CD14-positive monocyte (primary cell): ENCODE data around the gene SUFU. TPM values are rescaled to one million over a fixed set of nuclear protein-coding genes. Genes with fewer than 3 reads are reported as not detected.

ENCODE experiments used
- DNase-seq, 3 donors: peaks; one replicate each; pipeline ENCODE4 v3.0.0-alpha.2; 2011 to 2022
- H2AFZ ChIP-seq: 2 replicates; pipeline ENCODE4 v1.6.0; 2012; ENCODE audit warnings: mild to moderate bottlenecking, low read depth, low read length, inconsistent platforms; ENCODE audit not compliant: insufficient read depth, poor library complexity, severe bottlenecking
- H3K27ac ChIP-seq, 2 donors: 1 replicate in 1 of 2; 2 replicates in 1 of 2; pipeline ENCODE4 v1.5.1; 2012 to 2013; ENCODE audit warnings: low read length in 2 of 2, control low read depth in 1 of 2, inconsistent platforms in 1 of 2, low read depth in 1 of 2, mild to moderate bottlenecking in 1 of 2
- H3K27me3 ChIP-seq, 2 donors: one replicate each; pipeline versions ENCODE4 v1.6.0 to v1.6.1; 2011 to 2013; ENCODE audit warnings: low read length in 2 of 2; ENCODE audit not compliant: control insufficient read depth in 2 of 2, insufficient read depth in 2 of 2
- H3K36me3 ChIP-seq, 2 donors: replicated peaks in 1 of 2; 1 replicate in 1 of 2; 2 replicates in 1 of 2; pipeline versions ENCODE4 v1.5.1 to v1.6.1; 2012 to 2013; ENCODE audit warnings: low read length in 2 of 2, control low read depth in 1 of 2, inconsistent platforms in 1 of 2, mild to moderate bottlenecking in 1 of 2; ENCODE audit not compliant: insufficient read depth in 2 of 2, control insufficient read depth in 1 of 2
- H3K4me1 ChIP-seq, 2 donors: 1 replicate in 1 of 2; 2 replicates in 1 of 2; pipeline versions ENCODE4 v1.5.1 to v1.6.1; 2012 to 2013; ENCODE audit warnings: low read length in 2 of 2, control low read depth in 1 of 2, inconsistent platforms in 1 of 2, mild to moderate bottlenecking in 1 of 2, moderate library complexity in 1 of 2; ENCODE audit not compliant: insufficient read depth in 2 of 2, control insufficient read depth in 1 of 2
- H3K4me2 ChIP-seq: replicated peaks from 2 replicates; pipeline ENCODE3; 2012; ENCODE audit warnings: low read length, moderate library complexity, mild to moderate bottlenecking; ENCODE audit not compliant: poor library complexity, severe bottlenecking; ENCODE audit errors: extremely low read depth
- H3K4me3 ChIP-seq, 3 experiments: fragments of 200-600 bp in 1 of 3; sonication (generic) in 1 of 3; replicated peaks in 1 of 3; 1 replicate in 2 of 3; 2 replicates in 1 of 3; pipeline ENCODE4 v1.5.1; 2011 to 2013; ENCODE audit warnings: low read length in 3 of 3, mild to moderate bottlenecking in 3 of 3, control low read depth in 2 of 3, low read depth in 2 of 3, inconsistent platforms in 1 of 3, moderate library complexity in 1 of 3
- H3K79me2 ChIP-seq: 2 replicates; pipeline ENCODE4 v1.6.0; 2012; ENCODE audit warnings: mild to moderate bottlenecking, control low read depth, inconsistent platforms, low read length, moderate library complexity; ENCODE audit not compliant: insufficient read depth
- H3K9ac ChIP-seq: 2 replicates; pipeline ENCODE4 v1.6.0; 2017; ENCODE audit warnings: low read length, mild to moderate bottlenecking; ENCODE audit not compliant: insufficient read depth, poor library complexity, severe bottlenecking
- H3K9me3 ChIP-seq, 2 donors: replicated peaks in 1 of 2; 1 replicate in 1 of 2; 2 replicates in 1 of 2; pipeline versions ENCODE4 v1.5.1 to v1.6.1; 2012 to 2013; ENCODE audit warnings: low read length in 2 of 2, control low read depth in 1 of 2; ENCODE audit not compliant: control insufficient read depth in 1 of 2, insufficient read depth in 1 of 2
- H4K20me1 ChIP-seq: 2 replicates; pipeline ENCODE4 v1.6.0; 2012; ENCODE audit warnings: mild to moderate bottlenecking, low read length, control low read depth, moderate library complexity; ENCODE audit not compliant: insufficient read depth
- H3K27ac Mint-ChIP-seq, 7 donors: one replicate each; pipeline ENCODE4 v1.8.0; 2020; ENCODE audit warnings: mild to moderate bottlenecking in 7 of 7, mixed read lengths in 7 of 7, moderate library complexity in 6 of 7, inconsistent platforms in 2 of 7
- H3K27me3 Mint-ChIP-seq, 3 donors: one replicate each; pipeline ENCODE4 v1.8.0; 2021 to 2022; ENCODE audit warnings: low read depth in 3 of 3, mild to moderate bottlenecking in 3 of 3, mixed read lengths in 3 of 3, moderate library complexity in 3 of 3, inconsistent platforms in 1 of 3
- H3K36me3 Mint-ChIP-seq, 2 donors: one replicate each; pipeline ENCODE4 v1.8.0; 2020; ENCODE audit warnings: mixed read lengths in 2 of 2, inconsistent platforms in 1 of 2, mild to moderate bottlenecking in 1 of 2
- H3K4me1 Mint-ChIP-seq: one replicate; pipeline ENCODE4 v1.8.0; 2020; ENCODE audit warnings: mild to moderate bottlenecking, mixed read lengths
- H3K4me3 Mint-ChIP-seq, 2 donors: one replicate each; pipeline ENCODE4 v1.8.0; 2020; ENCODE audit warnings: mild to moderate bottlenecking in 2 of 2, mixed read lengths in 2 of 2, moderate library complexity in 1 of 2
- H3K9me3 Mint-ChIP-seq, 7 donors: one replicate each; pipeline ENCODE4 v1.8.0; 2020 to 2022; ENCODE audit warnings: mixed read lengths in 7 of 7, mild to moderate bottlenecking in 6 of 7, moderate library complexity in 6 of 7, inconsistent platforms in 2 of 7
- CTCF ChIP-seq: fragments of 200-600 bp; IDR thresholded peaks from one replicate; pipeline ENCODE4 v1.8.0; 2022; ENCODE audit warnings: antibody characterized with exemption, mild to moderate bottlenecking
- WGBS: methylation state at CpG from one replicate; pipeline ENCODE4 v1.1.5; 2013; ENCODE audit warnings: missing lambda C conversion rate; ENCODE audit not compliant: insufficient coverage; 5-methylcytosine and 5-hydroxymethylcytosine counted together
- intact Hi-C, 2 donors: fragments of 100-400 bp; cut with micrococcal nuclease; formaldehyde crosslinking; loops; one replicate each; pipeline versions ENCODE4 v1.15.0 to v1.15.1; 2023
- polyA plus RNA-seq, 3 donors: library from polyadenylated mRNA; depleted of rRNA in 1 of 3; unstranded in 2 of 3; stranded (reverse) in 1 of 3; fragments of 300-500 nt in 2 of 3; fragments of >200 nt in 1 of 3; fragmentation: Illumina TruSeq in 2 of 3; gene quantifications; 1 replicate in 2 of 3; 2 replicates in 1 of 3; pipeline ENCODE4 v1.2.3, GENCODE V29; 2012 to 2021

SUFU gene
- polyA plus RNA-seq, 3 donors: 3.2 to 10.0 (median 5.7) TPM

- no peaks in the 10 kb centered on the region for H3K27me3 ChIP-seq
- H3K4me1 ChIP-seq: peaks cover 12 to 20% of the 10 kb centered on the region in 2 donors
- TF ChIP-seq CTCF: no peak
- peaks cover 9 to 21% of the 10 kb centered on the region in 2 donors for H3K36me3 ChIP-seq
- intact Hi-C loops: no loop called here
- H3K4me3 Mint-ChIP-seq: no peak overlapping the region
- H3K4me2 ChIP-seq: no peak overlapping the region
- H3K9me3 Mint-ChIP-seq: peaks cover 0 to 3% (median 0%) of the 10 kb centered on the region in 7 donors
- DNase-seq: no peak
- H4K20me1 ChIP-seq: peaks cover 97% of the 10 kb centered on the region
- 83% methylated on average over 3 of the region's 4 CpGs for WGBS
- H3K27ac Mint-ChIP-seq: no peak overlapping the region
- H2AFZ ChIP-seq: no peak overlapping the region
- no peaks in the 10 kb centered on the region for H3K9me3 ChIP-seq
- H3K4me3 ChIP-seq: no peak overlapping the region
- H3K36me3 Mint-ChIP-seq: peaks cover 19 to 38% of the 10 kb centered on the region in 2 donors
- no peak overlapping the region for H3K9ac ChIP-seq
- H3K27ac ChIP-seq: no peak overlapping the region
- H3K27me3 Mint-ChIP-seq: no peaks in the 10 kb centered on the region
- H3K4me1 Mint-ChIP-seq: peaks cover 33% of the 10 kb centered on the region
- H3K79me2 ChIP-seq: peaks cover 3% of the 10 kb centered on the region
Measured at GRCh38 chr10:102559764-102560163, 56.0 kb downstream of the SUFU start.

- Histone ChIP-seq H3K9ac (no peak overlapping the region), H3K4me3 (no peak overlapping the region), H3K4me1 (peaks cover under 1 to 1% of the 10 kb centered on the region in 2 donors), H3K27me3 (no peaks in the 10 kb centered on the region), H3K9me3 (no peaks in the 10 kb centered on the region), H3K27ac (no peak overlapping the region), H3K79me2 (peaks cover 3% of the 10 kb centered on the region), H3K36me3 (peaks cover 9 to 31% of the 10 kb centered on the region in 2 donors), H4K20me1 (peaks cover 84% of the 10 kb centered on the region), H3K4me2 (no peak overlapping the region), H2AFZ (no peak overlapping the region)
- TF ChIP-seq CTCF: no peak
- DNase-seq: no peak
- H3K27me3 Mint-ChIP-seq: peaks cover 0 to 2% (median 0%) of the 10 kb centered on the region in 3 donors
- no peak overlapping the region for H3K27ac Mint-ChIP-seq
- no peak overlapping the region for H3K4me3 Mint-ChIP-seq
- peaks cover 19 to 34% of the 10 kb centered on the region in 2 donors for H3K36me3 Mint-ChIP-seq
- peaks cover 6% of the 10 kb centered on the region for H3K4me1 Mint-ChIP-seq
- intact Hi-C loops: no loop called here
- H3K9me3 Mint-ChIP-seq: peaks cover 0 to 3% (median 0%) of the 10 kb centered on the region in 7 donors
- WGBS: 95% methylated on average over 8 of the region's 10 CpGs
Measured at GRCh38 chr10:102564209-102564834, 60.5 kb downstream of the SUFU start.
